HG03571 (cell line): Measurements from ENCODE around the gene KIAA0753.

Experiments used
- ATAC-seq: cut with Tn5 transposase; IDR thresholded peaks from one replicate; pipeline ENCODE4 v1.9.1; 2021; ENCODE audit not compliant: unreplicated experiment

KIAA0753 gene

GRCh38 chr17:6640536-6641246, at the start of gene KIAA0753, which contains the start of gene TXNDC17:
Gene KIAA0753, minus strand, starts transcription at chr17:6640711. Its CDS starts 5,608 bp downstream, at chr17:6635103.
Gene TXNDC17, plus strand, starts transcription at chr17:6641060. Its CDS starts 23 bp downstream, at chr17:6641083.
- peak; percentile 79 for ATAC-seq

GRCh38 chr17:6688944-6689343, 48.4 kb upstream of the KIAA0753 start:
- ATAC-seq, result no peak

- no peak for ATAC-seq
These were observed 45.5 kb upstream of the KIAA0753 start for GRCh38 chr17:6686026-6686425.

DNA sequence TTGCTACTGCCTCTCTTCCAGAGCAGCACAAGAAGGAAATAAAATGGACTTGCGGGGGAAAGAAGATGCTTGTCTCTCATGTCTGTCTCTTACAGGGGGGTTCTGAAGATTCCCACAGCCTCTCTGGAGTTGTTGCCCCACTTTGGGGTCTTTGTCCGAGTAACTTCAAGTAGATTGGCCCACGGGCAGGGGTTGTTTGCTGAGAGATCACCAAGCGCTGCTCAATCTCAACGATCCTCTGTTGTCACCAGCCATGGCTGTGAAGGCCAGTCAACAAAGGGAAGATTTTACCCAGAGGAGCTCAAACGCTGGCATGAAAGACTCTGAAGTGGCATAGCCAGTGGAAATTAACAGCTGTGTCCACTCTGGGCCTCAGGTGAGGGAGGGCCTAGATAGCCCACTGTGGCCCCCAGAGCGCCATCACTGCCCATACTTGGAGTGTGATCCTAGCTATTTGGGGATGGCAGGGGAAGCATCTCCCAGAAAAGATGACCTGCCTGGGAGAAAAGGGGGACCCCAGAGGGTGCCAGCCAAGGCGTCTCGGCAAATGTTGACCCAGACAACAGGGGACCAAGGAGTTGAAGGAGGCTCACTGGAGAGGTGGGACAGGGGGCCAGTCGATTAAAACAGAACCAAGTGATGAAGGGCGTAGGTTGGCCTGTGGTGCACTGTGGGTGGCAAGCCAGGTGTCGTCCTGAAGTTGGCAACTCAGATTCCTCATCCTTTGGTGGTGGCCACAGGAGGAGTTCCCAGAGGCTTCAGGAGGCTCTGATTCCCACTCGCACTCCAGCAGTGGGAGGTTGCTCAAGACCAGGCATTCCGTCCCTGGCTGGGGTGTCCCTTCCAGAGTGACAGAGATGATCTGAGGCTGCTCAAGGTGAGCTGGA, 44.6 kb upstream of the KIAA0753 start:
- ATAC-seq, result no peak

- no peak for ATAC-seq
These were observed 43.9 kb upstream of the KIAA0753 start for GRCh38 chr17:6684460-6684783.

DNA sequence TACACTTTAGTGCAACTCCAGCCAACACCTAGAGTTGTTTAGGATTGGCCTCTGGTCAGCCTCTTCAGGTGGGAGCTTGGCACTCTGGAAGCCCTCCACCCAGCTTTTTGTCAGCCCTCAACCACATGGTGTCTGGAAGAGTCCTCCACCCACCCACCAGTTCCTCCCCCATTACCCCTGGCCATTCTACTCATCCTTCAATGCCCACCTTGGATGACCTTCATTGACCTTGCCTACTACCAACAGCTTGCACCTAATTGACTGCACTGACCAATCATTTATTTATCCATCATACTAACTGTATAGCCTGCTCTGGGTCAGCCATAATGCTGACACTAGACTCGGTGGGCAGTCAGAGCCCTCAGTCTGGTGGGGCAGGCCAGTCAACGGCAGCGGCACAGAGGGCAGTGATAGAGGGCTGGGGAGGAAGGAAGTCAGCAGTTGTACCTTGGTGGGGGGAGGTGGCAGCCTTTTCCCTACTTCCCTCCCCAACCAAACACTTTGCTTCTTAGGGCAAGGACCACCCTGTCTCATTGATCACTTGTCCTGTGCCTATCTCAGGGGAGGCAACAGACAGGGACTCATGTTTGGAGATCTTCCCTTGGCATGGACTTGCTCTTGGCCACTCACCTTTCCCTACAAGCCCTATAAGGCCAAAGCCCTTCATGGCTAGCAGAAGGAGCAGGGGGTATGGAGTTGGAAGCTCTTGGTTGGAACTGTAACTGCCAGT, 43.4 kb upstream of the KIAA0753 start:
- ATAC-seq, result no peak

- ATAC-seq, result no peak
These were observed 42.7 kb upstream of the KIAA0753 start for GRCh38 chr17:6683081-6683684.

DNA sequence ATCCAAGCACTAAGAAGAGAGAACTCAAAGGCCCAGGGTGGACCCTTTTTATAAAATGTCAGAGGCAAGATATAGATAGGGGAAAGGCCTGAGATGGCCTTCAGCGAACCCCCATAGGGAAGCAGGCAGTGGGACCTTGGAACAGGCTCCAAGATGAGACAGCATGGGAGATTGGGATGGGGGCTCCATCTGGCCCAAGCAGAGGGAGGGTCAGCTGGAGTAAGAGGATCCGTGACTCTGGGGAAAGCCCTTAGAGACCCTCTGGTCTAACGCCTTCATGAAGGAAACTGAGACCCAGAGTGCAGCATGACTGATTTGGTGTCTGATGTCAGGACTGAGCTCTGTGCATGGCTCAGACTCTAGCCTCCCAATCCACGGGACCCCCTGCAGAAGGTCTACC, 41.8 kb upstream of the KIAA0753 start:
- ATAC-seq, result no peak

GRCh38 chr17:6681671-6682070, 41.2 kb upstream of the KIAA0753 start:
- no peak for ATAC-seq

DNA sequence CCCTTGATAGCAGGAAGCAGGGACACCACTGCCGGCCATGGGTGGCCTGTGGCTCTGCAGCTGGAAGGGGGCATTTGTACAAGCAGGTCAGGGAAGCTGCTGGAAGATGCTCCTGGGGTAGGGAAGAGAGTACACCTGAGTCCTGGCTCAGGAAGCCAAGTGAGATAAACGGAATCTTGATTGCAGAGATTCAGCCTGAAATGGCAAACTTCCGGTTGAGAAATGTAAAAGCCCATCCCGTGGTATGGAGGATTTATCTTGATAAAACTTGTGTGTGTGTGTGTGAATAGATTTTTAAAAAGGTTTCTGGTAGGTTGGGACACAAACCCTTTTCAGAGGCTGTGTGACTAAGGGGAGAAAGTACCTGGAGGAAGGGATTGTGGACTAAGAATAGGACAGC, 40.7 kb upstream of the KIAA0753 start:
- ATAC-seq, result no peak

DNA sequence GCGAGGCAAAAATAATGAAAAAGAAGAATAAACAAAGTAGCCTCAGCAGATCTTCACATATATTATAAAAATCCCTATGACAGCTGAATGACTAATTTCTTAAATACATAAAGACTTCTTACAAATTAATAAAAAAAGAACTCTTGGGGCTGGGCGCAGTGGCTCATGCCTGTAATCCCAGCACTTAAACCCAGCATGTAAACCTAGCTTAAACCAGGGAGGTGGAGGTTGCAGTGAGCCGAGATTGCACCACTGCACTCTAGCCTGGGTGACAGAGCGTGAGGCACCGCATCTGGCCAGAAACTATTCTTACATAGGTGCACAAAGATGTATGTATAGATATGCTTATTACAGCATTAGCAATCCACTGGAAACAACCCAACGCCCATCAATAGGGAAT, 38.7 kb upstream of the KIAA0753 start:
- no peak for ATAC-seq

- ATAC-seq, result no peak
These were observed 37.4 kb upstream of the KIAA0753 start for GRCh38 chr17:6677946-6678345.

- ATAC-seq, result no peak
These were observed 36.8 kb upstream of the KIAA0753 start for GRCh38 chr17:6677158-6677831.

DNA sequence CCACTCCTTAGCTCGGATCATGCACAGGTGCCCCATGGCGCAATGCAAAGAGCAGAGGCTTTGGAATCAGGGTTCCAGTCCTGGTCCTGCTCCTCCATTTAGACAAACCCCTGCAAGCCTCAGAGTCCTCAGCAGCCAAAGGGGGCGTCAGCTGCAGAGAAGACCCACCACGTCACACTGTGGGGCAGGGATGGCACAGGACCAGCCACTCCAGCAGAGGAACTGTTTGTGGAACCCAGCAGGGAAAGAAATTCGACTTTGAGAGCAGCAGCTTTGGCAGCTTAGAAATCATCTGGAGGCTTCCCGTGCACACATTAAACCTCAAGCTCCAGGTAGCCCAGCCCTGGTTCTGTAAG, 36.3 kb upstream of the KIAA0753 start:
- no peak for ATAC-seq

DNA sequence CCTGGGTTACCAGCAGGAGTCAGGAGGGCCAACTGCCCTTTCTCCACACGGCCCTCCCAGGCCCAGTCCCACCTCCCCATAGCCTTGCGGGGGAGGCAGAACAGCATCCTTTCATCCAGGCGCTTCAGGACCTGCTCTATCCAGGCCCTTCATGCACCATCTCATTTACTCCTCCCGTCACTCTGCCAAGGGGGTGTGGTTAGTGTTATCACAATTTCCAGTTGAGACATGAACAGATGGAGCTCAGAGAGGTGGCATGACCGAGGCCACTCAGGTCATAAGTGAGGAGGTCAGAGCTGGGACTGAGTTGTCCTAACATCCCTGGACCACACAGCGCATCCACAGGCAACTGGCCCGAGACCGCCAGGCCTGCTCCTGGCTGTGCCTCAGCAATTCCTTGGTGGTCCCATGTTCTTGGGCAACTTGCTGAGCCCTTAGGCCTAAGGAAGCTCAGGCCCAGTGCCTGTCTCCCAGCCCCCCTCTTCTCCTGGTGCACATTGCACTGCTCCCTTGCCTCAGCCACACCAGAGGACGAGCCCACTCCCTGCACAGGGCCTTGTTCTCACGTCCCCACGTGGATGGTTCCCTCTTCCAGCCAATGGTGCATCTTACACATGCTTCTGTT, 34.8 kb upstream of the KIAA0753 start:
- no peak for ATAC-seq

GRCh38 chr17:6674586-6674985, 34.1 kb upstream of the KIAA0753 start:
- ATAC-seq, result no peak

DNA sequence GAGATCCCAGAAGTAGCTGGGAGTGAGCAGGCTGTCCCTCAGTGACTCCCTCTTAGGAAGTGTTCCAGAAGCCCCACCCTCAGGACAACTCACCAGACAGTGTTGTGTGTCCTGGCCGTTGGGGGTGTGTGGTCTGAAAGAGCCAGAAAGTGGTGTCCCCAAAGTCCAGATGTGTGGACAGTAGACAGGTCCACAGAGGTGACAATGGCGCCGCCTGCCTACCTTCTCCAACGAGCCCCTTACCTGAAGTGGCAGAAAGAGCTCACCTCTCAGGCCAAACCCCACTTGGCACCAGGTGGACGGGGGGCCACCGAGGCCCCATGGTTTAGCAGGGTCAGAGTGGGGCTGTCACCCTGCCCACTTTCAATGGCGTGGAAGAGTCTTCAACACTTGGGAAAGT, 30.9 kb upstream of the KIAA0753 start:
- ATAC-seq, result no peak

DNA sequence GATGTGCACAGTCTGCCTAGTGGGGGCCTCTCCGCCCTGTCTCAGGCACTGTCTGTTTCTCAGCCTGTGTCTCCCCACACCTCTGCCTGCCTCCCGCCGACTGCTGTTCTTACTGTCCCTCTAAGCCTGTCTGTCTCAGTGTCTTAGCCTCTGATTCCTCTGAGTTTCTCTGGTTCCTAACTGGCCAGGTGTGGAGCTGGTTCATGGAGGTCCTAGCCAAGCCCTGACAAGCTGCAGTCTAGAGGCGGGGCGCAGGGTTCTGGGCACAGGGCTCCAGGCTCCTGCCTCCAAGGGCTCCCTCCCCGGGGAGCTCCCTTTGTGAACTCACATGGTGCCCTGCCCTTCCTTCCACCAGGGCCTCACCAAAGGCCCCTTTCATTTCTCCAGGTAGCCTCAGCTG, 30.5 kb upstream of the KIAA0753 start:
- ATAC-seq, result no peak

DNA sequence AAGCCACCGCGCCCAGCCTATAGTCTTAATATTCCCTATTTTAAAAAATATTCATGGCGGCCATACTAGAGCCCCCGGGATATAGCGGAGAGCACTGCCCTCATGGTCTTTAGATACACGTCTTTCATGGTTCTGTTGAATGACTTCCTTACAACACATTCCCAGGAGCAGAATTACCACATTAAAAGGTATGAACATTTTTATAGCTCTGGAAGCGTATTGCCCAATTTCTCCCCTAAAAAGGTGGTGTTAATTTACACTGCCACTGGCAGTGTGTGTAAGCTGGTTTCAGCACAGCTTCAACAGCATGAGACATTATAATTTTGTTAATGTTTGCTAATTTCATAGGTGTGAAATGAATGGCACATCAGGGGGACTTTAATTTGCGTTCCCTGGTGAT, 30.1 kb upstream of the KIAA0753 start:
- ATAC-seq, result no peak

DNA sequence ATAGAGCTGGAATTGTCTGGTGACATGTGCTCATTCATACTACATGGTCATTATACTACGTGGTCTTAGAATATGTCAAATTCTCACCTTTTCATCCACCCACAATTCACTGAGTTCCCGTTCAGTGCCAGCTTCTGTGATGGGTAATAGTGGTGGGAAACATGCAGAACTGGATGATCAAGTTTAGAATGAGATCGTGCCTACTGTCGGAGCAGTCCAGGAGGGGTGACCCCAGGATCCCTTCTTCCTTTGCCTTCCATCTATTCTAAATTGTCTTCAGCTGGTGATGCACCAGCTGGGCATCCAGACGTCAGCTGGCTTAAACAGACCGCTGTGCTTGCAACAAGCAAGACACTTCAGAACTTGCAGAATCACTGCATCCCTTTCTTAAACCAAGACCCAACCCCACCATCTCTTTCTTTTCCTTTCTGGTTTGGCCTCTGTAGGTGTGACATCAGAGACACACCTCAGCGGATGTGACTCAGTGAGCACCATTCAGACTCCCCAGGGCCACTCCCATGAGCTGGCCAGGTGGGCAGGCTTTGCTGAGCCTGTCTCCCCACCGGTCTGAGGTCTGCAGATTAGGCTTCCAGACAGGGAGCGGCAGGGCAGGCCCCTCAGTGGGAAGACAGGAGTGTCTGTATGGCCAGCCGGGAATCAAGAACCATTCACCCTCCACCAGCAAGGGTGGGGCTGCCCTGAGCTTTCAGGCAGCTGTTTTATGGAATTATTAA, 29.1 kb upstream of the KIAA0753 start:
- ATAC-seq, result no peak
